PFSK-1 (cell line): ENCODE measurements around the gene ASF1A.

Source experiments
- POLR2AphosphoS5 ChIP-seq: IDR thresholded peaks from 2 replicates; pipeline ENCODE4 v1.6.1; 2012; ENCODE audit warnings: low read depth, mild to moderate bottlenecking, control low read depth, low read length, moderate library complexity
- SIN3A ChIP-seq: IDR thresholded peaks from 2 replicates; pipeline ENCODE4 v1.6.1; 2012; ENCODE audit warnings: mild to moderate bottlenecking, low read length, moderate library complexity, borderline replicate concordance; ENCODE audit not compliant: insufficient read depth
- TF ChIP-seq, protein P1 (sequence below), 2 experiments: IDR thresholded peaks; 2 replicates each; pipeline versions ENCODE4 v1.6.1 to v1.8.0; 2011 to 2012; ENCODE audit warnings: low read depth in 2 of 2, low read length in 2 of 2, control low read depth in 1 of 2, inconsistent platforms in 1 of 2, mild to moderate bottlenecking in 1 of 2, moderate library complexity in 1 of 2; ENCODE audit not compliant: insufficient read depth in 1 of 2

DNA sequence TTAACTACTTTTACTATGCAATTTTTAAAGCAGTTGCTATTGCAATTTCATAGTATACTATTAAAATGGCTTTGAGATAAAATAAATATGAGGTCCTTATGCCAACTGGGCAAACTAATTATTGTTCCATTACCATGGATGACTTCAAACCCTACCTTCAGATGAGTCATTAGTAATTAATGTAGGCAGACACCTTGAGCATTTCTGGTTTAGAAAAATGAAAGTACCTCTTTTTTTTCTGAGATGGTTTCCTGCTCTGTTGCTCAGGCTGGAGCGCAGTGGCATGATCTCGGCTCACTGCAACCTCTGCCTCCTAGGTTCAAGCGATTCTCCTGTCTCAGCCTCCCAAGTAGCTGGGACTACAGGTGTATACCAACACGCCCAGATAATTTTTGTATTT lies 11.9 kb downstream of the ASF1A start:
- no peak for TF ChIP-seq SIN3A
- TF ChIP-seq POLR2AphosphoS5: no peak
- TF ChIP-seq, protein P1, sequence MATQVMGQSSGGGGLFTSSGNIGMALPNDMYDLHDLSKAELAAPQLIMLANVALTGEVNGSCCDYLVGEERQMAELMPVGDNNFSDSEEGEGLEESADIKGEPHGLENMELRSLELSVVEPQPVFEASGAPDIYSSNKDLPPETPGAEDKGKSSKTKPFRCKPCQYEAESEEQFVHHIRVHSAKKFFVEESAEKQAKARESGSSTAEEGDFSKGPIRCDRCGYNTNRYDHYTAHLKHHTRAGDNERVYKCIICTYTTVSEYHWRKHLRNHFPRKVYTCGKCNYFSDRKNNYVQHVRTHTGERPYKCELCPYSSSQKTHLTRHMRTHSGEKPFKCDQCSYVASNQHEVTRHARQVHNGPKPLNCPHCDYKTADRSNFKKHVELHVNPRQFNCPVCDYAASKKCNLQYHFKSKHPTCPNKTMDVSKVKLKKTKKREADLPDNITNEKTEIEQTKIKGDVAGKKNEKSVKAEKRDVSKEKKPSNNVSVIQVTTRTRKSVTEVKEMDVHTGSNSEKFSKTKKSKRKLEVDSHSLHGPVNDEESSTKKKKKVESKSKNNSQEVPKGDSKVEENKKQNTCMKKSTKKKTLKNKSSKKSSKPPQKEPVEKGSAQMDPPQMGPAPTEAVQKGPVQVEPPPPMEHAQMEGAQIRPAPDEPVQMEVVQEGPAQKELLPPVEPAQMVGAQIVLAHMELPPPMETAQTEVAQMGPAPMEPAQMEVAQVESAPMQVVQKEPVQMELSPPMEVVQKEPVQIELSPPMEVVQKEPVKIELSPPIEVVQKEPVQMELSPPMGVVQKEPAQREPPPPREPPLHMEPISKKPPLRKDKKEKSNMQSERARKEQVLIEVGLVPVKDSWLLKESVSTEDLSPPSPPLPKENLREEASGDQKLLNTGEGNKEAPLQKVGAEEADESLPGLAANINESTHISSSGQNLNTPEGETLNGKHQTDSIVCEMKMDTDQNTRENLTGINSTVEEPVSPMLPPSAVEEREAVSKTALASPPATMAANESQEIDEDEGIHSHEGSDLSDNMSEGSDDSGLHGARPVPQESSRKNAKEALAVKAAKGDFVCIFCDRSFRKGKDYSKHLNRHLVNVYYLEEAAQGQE (IDR thresholded peaks at IDR 0.05; ENCODE audit: insufficient read depth in 1 of 2, low read depth in 2 of 2, low read length in 2 of 2): no peak
